ENCODE results near the gene ZMYND8. TPM values are rescaled to one million over a fixed set of nuclear protein-coding genes. Genes with fewer than 3 reads are reported as not detected.
A peak's percentile ranks its signal among the peaks of the same experiment; 100 is the strongest.

Gene ZMYND8
- total RNA-seq, 4 donors from 2014 or later, result 41.6 to 79.4 (median 60.7) TPM

GRCh38 chr20:47196091-47197081, 160.1 kb downstream of the ZMYND8 start:
- Histone ChIP-seq H3K4me1 (peaks cover 0 to 6% (median 2%) of the 10 kb centered on the region in 4 donors), H3K36me3 (no peaks in the 10 kb centered on the region), H3K9me3 (no peaks in the 10 kb centered on the region), H3K27me3 (no peaks in the 10 kb centered on the region), H3K27ac (no peak overlapping the region), H3K4me3 (no peak overlapping the region)
- DNase-seq, result peak; percentile 81
- 42 to 53% methylated on average over 7 to 29 of the region's 34 CpGs for WGBS, 2 donors (ENCODE audit: low coverage in 1 of 2)
- intact Hi-C loops (cut with DNase I; ENCODE audit: low total_unique reads), result loop anchor here (10.0 kb wide), 1 partner anchor 428 kb away; no protein-coding TSS in a partner anchor
- in situ Hi-C loops (cut with MboI; ENCODE audit: low pct_ligation_motif_present in 1 of 4, low pct_unique_long_range_greater_than_20kb in 1 of 4, low sequenced_read_pairs in 3 of 4), result loop anchor here in 3 of 4 donors (10.0 to 25.0 kb wide), 4 partner anchors 188 to 428 kb away; no protein-coding TSS in a partner anchor
- TF ChIP-seq EP300 (IDR thresholded peaks at IDR 0.05; ENCODE audit: low read depth) (no peak), POLR2A (IDR thresholded peaks at IDR 0.05) (no peak), CTCF (IDR thresholded peaks at IDR 0.05) (peak; percentile 91 to 99 (median 97)), POLR2AphosphoS5 (IDR thresholded peaks at IDR 0.05) (peak in 1 of 3 donors; percentile 8)

- no peaks in the 10 kb centered on the region for H3K9me3 ChIP-seq
- intact Hi-C loops (cut with DNase I; ENCODE audit: low total_unique reads), result loop anchor here (10.0 kb wide), 1 partner anchor 429 kb away; no protein-coding TSS in a partner anchor
- no peaks in the 10 kb centered on the region for H3K36me3 ChIP-seq
- no peak for DNase-seq
- no peaks in the 10 kb centered on the region for H3K27me3 ChIP-seq
- H3K4me3 ChIP-seq, result no peak overlapping the region
- no peak overlapping the region for H3K27ac ChIP-seq
- 73 to 74% methylated on average over 9 of the region's 9 CpGs for WGBS, 2 donors (ENCODE audit: low coverage in 1 of 2)
- peaks cover 0 to 6% (median 2%) of the 10 kb centered on the region in 4 donors for H3K4me1 ChIP-seq
- in situ Hi-C loops (cut with MboI; ENCODE audit: low pct_ligation_motif_present in 1 of 4, low pct_unique_long_range_greater_than_20kb in 1 of 4, low sequenced_read_pairs in 3 of 4), result loop anchor here in 3 of 4 donors (10.0 to 25.0 kb wide), 4 partner anchors 189 to 429 kb away; no protein-coding TSS in a partner anchor
- TF ChIP-seq POLR2AphosphoS5 (IDR thresholded peaks at IDR 0.05) (no peak), CTCF (IDR thresholded peaks at IDR 0.05) (no peak), POLR2A (IDR thresholded peaks at IDR 0.05) (no peak), EP300 (IDR thresholded peaks at IDR 0.05; ENCODE audit: low read depth) (no peak)
Observed at GRCh38 chr20:47195573-47195972, 160.9 kb downstream of the ZMYND8 start.

- peaks cover 0 to 6% (median 2%) of the 10 kb centered on the region in 4 donors for H3K4me1 ChIP-seq
- no peak overlapping the region for H3K27ac ChIP-seq
- H3K36me3 ChIP-seq, result no peaks in the 10 kb centered on the region
- no peaks in the 10 kb centered on the region for H3K9me3 ChIP-seq
- intact Hi-C loops (cut with DNase I; ENCODE audit: low total_unique reads), result loop anchor here (10.0 kb wide), 1 partner anchor 433 kb away; no protein-coding TSS in a partner anchor
- H3K27me3 ChIP-seq, result no peaks in the 10 kb centered on the region
- in situ Hi-C loops (cut with MboI; ENCODE audit: low pct_ligation_motif_present in 1 of 4, low pct_unique_long_range_greater_than_20kb in 1 of 4, low sequenced_read_pairs in 3 of 4), result loop anchor here in 3 of 4 donors (10.0 to 25.0 kb wide), 4 partner anchors 193 to 433 kb away; no protein-coding TSS in a partner anchor
- DNase-seq, result no peak
- 83 to 88% methylated on average over 3 of the region's 3 CpGs for WGBS, 2 donors (ENCODE audit: low coverage in 1 of 2)
- no peak for TF ChIP-seq EP300 (IDR thresholded peaks at IDR 0.05; ENCODE audit: low read depth)
- TF ChIP-seq POLR2A (IDR thresholded peaks at IDR 0.05), result no peak
- TF ChIP-seq CTCF (IDR thresholded peaks at IDR 0.05), result no peak
- no peak for TF ChIP-seq POLR2AphosphoS5 (IDR thresholded peaks at IDR 0.05)
- H3K4me3 ChIP-seq, result no peak overlapping the region
Observed at GRCh38 chr20:47191956-47192355, 164.5 kb downstream of the ZMYND8 start.
